Fibroblast of skin of left quadriceps (primary cell): ENCODE measurements around the gene PBX3.

Experiments used
- DNase-seq, 2 experiments: peaks; one replicate each; pipeline ENCODE4 v3.0.0-alpha.2; 2013; ENCODE audit warnings: low read depth in 2 of 2

PBX3 gene

DNA sequence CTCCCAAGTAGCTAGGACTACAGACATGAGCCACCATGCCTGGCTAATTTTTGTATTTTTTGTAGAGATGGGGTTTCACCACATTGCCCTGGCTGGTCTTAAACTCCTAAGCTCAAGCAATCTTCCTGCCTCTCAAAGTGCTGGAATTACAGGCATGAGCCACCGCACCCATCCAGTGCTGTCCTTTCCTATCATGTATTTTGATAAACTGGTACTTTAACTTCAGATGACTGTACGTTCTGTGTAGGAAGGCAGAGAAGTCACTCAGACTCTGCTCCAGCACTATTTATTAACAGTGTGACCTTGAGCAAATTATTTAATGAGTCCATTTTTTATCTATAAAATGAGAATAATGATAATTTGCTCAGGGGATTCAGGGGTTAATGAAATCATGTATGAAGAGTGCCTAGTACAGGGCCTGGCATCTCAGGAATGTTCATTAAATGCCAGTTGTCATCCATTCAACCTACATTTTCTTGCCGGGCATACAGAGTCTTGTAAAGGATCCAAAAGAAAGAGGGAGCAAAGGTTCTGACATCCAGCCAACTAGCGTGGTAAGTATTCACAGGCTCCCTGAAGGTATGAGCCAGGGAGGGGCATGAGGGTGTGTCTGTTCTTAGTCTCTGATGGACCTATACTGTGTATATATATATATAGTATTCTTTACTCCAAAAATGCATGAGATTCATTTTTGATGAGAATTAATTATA lies 201.9 kb downstream of the PBX3 start:
- no peak for DNase-seq

DNA sequence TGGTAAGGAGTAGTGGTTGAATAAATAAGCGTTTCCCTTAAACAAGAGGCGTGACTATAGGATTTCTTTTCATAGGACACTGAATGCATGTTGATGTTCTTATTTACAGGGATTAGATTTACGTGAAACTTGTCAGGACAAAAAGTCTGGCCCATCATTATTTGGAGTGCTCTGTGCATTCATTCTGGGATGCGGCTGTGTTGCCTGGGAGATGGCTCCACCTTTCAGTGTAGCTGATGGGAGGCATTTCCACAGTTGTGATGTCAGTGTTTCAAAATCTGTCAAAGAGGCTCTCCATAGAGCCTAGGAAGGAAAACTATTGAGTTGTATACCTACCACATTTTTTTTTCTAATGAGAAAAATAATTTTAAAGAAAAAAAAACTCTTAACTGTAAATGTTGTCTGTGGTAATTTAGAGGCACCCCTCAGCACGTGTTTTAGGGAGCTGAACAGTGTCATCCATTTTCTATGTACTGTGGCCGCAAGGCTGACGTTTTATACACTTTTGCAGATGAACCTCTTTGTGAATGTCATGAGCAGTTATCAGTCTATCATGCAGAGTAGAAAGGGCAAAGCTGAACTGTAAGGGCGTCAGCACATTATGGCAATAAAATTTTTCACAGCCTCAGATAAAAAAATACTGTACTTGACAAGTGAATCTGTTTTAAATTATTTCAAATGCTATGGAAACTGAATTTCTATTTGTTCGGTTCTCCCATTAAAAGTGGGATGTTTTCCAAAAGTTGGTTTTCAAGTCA lies 202.7 kb downstream of the PBX3 start:
- peak in 1 of 2 experiments; percentile 24 for DNase-seq

DNA sequence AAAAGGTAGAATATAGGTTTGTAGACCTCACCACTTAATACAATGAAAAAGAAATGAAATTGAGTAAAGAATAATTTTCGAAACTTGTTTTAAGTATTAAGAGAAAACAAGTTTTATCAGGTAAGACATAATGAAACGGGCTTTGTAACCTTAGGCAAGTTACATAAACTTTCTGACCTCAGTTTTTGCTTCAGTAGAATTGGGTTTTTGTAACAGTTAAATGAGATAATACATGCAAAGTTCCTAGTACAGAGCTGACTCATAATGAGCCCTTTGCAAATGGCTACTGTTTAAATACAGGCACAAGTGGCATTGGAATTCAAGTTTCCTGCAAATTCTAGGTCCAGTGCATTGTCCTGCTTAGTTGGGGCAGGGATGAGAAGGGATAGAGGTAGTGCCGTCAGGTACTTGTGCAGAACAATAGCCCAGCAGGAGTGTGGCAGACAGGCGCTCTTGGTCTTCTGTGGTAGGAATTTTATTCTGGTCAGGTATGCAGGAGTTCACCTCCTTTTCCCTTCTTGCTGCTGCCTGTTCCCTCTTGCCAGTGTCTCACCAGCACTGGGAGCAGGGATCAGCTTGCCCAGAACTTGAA lies 203.8 kb downstream of the PBX3 start:
- no peak for DNase-seq

DNA sequence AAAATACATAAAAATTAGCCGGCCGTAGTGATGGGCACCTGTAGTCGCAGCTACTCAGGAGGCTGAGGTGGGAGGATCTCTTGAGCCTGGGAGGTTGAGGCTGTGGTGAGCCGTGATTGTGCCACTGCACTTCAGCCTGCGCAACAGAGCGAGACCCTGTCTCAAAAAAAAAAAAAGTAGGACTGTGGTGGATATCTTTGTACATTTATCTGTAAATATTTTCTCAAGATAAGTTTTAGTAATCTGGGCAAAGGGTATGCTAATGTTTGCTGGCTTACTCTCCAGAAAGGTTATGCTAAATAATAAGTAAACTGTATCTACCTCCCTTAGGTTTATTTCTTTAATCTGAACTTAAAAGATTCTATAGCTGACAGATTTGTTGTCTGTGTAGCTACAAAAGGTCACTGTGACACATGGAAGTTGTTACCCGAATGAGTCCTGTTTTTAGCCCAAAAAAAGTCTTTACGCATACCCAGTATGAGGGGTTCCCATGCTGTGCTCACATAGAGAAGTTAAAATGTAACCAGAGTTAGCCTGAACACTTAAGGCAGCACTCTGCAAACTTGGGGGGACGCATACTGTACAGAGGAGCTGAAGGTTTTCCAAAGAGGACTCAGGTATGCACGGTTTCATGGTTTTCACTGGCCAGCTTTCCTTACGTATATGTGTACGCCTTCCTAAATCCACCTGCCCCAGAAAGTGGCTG lies 206.3 kb downstream of the PBX3 start:
- no peak for DNase-seq

DNA sequence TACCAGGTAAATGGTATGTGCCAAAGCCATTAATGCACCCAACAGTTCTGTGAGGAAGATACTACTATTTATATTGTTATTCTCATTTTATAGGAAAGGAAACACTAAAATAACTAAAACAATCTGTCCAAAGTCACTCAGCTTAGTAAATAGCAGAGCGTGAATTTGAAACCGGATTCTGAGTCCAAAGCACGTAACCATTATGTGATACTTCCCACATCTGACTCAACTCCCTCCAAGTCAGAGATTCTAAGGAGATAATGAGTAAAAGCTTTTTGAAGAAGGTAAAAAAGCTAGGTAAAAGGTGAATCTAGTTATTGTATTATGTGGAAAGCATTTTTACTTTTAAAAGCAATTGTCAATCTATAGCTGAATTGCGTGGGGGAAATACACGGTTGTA lies 208.9 kb downstream of the PBX3 start:
- no peak for DNase-seq

DNA sequence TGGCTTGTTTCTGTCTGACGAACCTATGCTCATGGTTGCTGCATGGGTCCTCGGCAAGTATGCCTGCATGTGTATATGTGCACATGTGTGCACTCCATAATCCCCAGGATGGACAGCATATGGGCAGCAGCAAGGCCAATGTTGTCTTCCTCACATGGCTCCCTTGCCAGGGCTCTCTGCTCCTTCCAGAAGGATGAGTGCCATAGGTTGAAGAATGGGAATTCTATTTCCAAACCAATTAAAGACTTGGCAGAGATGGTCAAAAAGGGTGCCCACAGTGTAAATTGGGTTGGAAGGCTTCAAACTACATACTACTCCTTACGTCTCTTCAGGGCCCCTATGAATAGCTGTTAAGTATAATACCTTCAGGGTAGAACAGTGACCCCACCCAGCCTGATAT lies 212.1 kb downstream of the PBX3 start:
- DNase-seq = no peak

DNA sequence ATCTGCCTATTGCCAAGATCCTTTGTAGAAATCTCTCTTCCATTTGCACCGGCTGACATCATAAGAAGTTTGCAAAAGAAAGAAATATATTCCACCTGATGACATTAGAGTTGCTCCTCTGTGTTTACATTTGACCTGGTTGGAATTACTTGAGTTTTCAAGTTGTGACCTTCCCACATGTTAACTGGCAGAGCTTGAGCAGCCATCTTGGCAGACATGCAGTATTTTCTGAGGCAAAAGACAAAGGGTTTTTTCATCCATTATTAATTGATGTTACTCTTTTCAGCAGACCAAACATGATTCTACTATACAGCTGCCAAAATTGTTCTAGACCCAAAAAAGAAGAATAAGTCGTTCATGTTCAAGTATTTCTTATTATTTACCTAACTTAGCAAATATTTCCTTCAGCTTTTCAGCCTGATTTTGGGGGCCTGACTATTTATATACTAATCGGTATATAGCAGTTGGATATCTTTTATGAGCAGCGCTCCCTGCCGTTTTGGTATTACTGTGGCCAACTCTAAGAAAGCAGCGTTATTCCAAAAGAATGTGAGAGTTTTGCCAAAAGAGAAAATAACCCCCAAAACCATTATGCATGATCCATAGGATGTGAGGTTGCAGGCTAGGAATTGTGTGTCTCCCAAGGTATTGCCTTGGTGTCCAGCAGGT lies 212.9 kb downstream of the PBX3 start:
- DNase-seq = no peak

DNA sequence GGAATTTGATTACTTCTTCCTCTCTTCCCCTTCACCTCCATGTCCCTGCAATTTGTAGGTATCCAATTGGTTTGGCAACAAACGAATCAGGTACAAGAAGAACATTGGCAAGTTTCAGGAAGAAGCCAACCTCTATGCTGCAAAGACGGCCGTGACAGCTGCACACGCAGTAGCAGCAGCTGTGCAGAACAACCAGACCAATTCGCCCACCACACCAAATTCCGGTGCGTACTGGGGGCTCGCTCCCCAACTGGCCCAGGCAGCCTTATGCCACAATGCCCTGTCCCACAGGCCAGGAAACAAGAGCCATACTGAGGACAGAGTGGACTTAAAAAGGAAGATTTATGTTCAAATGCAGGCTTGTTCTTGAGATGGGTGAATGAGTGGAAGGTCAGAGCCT lies 213.5 kb downstream of the PBX3 start:
- DNase-seq = no peak

DNA sequence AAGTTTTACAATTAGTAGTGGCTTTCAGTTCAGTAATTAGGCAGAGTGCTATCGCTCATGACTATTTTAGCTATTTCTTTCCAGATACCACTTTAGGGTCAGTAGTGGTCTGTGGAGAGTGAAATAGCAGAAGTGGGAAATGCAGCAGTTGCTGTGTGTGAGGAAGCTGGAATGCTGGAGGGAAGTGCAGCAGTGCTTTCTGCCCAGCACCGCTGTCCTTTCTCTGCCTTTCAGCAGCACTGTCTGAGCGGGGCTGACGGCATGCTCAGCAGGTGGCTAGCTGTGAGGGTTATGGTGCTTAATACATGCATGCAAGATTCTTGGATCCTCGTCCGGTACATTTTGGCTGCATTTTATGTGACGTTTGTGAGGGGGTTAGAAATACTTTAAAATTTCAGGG lies 213.9 kb downstream of the PBX3 start:
- no peak for DNase-seq

DNA sequence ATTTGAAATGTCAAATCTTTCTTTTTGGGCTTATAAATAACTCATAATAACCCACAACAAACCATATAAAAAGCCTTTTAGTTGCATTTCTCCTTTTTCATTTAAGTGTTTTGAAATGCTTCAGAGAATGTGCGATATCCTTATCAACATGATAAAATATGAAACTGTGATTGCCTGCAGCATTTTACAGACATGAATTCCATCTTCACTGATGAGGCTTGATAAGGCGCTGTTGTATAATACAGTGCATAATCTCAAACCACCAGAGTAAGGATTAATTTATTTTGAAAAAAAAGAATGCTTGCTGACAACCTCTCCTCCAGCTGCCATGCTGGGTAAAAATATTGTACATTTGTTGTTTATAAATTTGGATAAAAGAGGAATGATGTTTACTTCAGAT lies 216.8 kb downstream of the PBX3 start:
- DNase-seq = no peak

DNA sequence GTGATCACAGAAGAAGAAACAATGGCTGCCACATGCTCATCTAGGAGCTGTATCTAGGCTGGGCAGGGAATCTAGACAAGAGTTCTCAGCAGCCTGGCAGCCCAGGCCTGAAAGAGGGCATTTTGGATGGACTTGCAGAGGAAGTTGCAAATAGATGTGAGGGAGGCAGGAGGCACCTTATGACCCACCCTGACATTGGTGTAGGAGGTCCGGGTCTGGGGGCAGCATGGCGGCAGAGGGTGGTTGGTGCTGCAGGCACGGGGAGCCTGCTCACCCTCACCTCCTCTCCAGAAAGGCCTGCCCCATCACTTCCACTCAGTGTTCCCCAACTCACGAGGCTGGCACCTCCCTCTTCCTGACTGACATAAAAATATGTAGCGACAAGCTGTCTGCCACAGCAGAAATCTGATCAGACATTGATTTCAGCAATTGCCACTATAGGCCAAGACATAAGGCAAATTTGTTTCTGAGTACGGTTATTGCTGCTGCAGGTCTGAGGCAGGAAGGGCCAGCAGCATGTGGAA lies 217.6 kb downstream of the PBX3 start:
- no peak for DNase-seq

DNA sequence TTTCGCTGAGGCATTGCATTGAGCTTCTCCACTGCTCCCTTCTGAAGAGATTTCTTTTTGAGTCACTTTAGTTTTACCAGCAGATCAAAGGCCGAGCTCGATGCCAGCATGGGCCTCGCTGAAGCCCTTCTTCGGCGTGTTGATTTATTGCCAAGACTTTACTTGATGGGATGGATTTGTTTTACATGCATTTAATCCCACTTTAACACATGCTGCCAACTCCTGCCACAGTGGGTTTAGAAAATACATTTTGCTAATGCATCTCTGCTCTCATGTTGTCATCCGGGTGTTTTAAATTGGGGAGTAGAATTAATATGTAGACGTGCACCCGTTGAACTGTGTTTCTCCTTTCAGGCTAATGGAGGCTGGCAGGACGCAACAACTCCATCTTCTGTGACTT lies 218.3 kb downstream of the PBX3 start:
- DNase-seq = no peak

DNA sequence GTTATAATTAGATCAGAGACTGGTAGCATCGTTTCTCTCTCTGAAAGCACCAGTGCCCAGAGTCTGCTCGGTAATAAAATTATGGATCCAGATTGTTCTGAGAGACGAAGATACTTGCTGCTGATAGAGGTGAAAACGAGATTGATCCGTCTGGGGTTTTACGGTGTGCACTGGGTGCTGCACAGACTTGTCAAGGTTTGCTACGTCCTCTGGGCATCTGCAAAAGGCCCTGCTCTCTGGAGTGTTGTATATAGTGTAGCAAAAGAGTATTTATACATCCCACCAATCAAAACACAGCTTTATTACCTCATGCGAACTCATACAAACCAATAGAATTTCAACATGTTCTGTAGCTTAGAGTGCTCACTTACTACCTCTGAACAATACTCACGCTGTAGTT lies 219.3 kb downstream of the PBX3 start:
- DNase-seq = no peak

DNA sequence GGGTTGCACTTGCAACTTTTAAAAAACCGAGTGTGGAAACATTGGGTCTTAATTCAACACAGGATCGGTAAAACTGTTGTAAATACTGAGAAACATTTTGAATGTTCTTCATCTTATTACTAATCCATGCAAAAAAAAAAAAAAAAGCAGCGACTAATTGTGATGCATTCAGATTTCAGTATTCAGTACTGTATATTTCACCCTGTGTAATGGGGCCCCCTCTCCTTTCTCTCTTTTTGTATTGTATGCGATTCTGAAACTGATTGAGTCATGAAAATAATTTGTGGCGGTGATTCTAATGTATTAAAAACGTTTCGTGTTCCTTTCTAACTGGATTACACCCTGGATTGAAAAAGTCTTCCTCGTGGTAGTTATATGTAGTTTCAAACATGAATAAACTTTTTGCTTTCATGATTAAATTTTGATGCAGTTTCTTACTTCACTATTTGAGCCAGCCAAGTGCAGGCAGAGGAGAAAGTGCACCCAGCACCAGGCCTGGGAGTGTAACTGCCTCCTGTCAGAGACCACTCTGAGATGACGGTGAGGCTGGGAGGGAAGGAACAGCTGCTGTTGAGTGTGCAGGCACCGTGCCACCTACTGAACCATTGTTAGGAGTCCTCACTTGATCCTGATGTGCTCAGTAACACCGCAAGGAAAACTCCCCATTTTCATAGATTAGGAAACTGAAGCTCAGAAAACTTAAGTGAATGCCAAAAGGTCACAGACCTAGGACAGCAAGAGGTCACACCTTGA lies 220.0 kb downstream of the PBX3 start:
- no peak for DNase-seq

DNA sequence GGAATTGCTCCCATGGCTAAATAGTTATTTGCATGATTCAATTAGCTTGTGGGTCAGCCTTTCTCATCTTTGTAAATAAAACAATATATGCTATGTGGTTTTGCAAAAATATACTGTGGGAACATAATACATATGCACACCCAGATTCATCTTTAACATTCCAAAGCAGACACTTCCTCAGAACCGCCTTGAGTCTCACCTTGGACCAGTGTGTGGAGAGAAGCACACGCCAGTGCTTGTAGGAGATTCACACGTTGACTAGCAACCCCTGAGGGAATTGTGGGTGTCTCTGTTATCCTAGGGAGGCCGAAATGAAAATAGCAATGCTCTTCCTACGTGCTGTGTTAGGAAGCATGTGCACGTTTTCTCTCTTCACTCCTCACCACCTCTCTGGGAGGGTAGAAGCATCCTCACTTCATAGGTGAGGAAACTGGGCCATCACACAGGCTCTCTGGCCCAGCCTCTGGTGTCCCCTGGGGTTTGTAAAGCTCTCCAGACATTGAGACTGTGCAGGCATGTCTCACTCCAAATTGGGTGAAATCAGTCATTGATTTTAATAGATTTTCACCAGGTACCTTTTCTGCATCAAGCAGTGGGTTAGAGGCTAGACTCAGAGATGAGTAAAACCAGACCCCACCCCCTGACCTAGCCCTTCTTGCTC lies 221.7 kb downstream of the PBX3 start:
- no peak for DNase-seq

DNA sequence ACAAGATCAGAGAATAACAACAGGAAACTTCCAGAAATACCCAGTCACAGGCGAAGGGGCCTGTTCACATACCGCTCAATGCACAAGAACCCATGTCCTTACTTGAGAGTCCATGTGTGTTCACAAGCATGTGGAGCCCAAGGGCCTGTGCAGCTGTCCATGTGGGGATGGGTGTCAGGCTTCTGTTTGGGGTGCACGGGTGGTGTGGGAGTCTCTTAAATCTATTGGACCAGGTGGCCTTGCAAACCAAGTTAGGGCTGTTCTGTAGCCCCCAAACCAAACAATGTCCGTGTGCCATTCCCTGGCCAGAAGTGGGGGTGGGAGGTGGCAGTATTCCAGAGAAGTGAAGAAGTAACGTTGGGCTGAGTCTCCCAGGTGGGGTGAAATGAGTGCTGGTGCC lies 222.3 kb downstream of the PBX3 start:
- no peak for DNase-seq

DNA sequence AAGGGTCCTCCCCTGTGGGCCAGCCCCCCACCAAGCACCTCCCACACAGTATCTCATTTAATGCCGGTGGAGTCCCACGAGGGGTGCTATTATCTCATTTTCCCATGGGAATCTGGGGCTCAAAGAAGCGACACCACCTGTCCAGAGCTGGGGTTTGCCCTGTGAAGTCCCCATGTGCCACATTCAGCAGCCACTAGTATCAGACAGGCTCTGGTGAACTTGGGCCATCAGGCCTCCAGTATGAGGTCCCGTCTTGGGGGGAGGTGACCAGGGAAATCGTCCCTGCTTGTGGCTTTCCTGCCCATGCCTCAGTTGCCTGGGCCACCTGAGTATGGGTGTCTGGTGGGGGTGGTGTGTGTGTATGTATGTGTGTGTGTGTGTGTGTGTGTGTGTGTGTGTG lies 222.7 kb downstream of the PBX3 start:
- DNase-seq = no peak

DNA sequence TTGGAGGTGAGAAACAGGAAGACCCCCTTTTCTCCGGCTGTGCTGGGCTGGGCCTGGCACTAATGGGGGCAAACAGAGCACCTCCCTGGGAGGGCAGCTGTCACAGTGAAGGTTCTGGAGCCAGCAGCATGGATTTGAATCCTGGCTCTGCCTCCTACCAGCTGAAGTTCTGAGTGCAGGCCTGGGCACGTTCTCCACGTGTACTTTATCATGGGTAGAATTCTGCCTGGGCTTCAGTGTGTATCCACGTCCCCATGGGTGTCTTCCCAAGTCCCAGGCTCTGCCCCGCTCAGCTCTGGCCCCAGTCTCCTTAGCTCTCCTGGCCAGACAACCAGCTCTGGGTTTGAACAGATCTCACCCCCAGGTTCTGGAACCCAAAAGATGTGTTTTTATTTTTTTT lies 223.2 kb downstream of the PBX3 start:
- no peak for DNase-seq

DNA sequence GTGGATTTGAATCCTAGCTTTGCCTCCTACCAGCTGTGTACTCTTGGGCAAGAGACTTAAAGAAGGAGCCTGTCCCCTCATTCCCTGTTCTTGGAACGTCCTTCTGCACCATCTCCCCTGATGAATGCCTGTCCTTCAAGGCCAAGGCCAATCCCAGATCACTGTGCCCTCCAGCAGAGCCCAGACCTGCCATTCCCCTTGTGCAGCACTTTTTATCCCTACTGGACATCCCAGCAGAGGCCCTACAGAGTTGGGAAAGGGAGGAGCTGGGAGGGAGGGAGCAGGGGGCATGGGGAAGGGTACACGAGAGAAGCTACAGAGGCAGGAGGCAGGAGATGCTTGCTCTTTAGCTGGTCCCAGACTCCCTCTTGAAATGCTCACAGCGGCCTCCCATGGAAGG lies 223.9 kb downstream of the PBX3 start:
- DNase-seq = no peak

DNA sequence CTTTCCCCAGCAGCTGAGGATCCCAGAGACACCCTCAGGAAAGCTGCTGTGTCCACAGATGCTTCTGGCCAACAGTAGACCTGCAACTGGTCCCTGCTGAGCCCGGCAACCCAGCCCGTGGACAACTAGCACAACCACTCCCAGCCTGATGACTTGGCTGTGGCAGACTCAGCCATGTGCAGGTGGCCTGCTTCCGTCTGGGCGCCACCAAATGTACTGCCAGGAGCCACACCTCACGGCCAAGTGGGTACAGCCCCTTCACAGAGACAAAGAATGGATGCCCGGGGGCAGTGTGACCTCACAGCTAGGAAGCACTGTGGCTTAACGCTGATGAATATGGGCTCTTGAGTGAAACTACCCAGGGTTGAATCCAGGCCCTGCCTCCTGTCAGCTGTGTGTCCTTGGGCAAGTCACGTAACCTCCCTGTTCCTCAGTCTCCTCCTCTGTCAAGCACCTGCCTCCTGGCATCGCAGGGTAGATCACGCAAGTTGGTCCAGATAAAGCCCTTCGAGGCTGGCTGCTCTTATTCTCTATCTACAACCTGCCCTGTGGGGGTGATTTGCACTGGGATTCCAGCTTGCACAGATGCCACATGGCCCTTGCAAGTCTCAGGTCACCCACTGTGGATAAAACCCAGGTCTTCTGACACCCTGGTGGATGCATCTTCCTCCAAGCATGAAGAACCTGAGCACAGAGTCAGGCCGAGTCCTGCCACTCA lies 225.0 kb downstream of the PBX3 start:
- no peak for DNase-seq
